ENCODE data around the gene SMAD7.

Gene SMAD7

DNA sequence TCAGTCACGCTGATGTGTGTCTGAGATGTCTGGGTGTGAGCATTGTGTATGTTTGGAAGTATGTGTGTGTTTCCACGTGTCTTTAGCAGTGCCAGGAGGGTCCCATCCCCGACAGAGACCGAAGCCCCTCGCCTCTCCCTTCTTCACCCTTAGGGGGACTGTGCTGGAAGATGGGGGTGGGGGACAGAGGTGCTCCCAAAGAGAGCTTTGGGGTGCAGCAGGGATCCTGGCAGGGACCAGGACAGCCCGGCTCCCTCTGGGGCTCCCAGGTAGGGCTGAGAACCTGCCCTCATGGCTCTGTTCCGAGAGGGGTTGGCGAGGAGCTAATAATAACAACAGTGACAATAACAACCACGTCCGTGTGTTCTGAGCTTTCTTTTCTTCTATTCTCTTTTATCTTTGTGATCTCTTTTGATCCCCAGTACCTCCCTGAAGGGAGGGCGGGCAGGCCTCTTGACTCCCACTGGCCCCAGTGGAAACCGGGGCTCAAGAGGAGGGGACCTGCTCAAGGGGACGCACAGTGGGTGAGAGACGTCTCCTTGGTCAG, 57.6 kb downstream of the SMAD7 start:
- DNase-seq, result no peak
- no peaks in the 10 kb centered on the region for H3K36me3 Mint-ChIP-seq (ENCODE audit: low read depth)

DNA sequence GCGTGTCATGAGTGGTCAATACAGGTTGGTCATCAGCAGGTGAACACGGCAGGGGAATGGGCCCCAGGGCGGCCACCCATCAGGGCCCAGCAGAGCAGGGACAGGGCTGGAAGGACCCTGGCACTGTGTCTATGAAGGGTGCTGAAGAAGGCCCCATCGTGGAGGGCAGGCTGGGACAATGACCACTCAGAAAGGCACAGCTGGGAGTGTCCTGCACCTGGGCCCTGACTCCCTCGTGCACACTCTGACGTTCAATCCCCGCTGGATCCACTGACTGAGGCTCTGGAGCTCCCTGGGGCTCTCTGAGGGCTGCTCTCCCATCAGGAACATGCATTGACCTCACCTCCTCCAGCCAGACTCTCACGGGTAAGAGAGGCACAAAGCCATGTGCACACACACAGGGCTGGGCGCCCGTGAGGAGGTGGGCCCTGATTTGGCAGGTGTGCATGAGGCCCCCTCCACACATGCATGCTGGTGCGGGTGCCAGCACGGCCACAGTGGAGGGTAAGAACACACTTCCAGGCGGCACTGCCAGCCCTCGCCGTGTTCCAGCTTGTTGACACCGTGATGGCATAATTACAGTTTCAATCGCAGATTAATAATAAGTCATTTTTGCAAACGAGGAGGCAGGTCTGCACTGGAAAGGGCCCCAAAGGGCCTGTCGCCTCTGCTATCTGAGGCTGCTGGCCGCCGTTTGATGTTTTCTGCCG, 58.5 kb downstream of the SMAD7 start:
- Mint-ChIP-seq H3K9me3 (no peaks in the 10 kb centered on the region), H3K4me1 (peaks cover 82% of the 10 kb centered on the region), H3K27me3 (ENCODE audit: low read depth, poor library complexity) (no peaks in the 10 kb centered on the region), H3K36me3 (ENCODE audit: low read depth) (no peaks in the 10 kb centered on the region), H3K4me3 (no peak overlapping the region), H3K27ac (no peak overlapping the region)
- TF ChIP-seq, protein P1, sequence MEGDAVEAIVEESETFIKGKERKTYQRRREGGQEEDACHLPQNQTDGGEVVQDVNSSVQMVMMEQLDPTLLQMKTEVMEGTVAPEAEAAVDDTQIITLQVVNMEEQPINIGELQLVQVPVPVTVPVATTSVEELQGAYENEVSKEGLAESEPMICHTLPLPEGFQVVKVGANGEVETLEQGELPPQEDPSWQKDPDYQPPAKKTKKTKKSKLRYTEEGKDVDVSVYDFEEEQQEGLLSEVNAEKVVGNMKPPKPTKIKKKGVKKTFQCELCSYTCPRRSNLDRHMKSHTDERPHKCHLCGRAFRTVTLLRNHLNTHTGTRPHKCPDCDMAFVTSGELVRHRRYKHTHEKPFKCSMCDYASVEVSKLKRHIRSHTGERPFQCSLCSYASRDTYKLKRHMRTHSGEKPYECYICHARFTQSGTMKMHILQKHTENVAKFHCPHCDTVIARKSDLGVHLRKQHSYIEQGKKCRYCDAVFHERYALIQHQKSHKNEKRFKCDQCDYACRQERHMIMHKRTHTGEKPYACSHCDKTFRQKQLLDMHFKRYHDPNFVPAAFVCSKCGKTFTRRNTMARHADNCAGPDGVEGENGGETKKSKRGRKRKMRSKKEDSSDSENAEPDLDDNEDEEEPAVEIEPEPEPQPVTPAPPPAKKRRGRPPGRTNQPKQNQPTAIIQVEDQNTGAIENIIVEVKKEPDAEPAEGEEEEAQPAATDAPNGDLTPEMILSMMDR (IDR thresholded peaks at IDR 0.05), result no peak
- no peak for DNase-seq

More for the DNA sequence above, 57.6 kb downstream of the SMAD7 start:
- no peak overlapping the region for H3K27ac Mint-ChIP-seq
- H3K4me1 Mint-ChIP-seq, result peaks cover 74% of the 10 kb centered on the region
- no peaks in the 10 kb centered on the region for H3K27me3 Mint-ChIP-seq (ENCODE audit: low read depth, poor library complexity)
- no peaks in the 10 kb centered on the region for H3K9me3 Mint-ChIP-seq
- no peak overlapping the region for H3K4me3 Mint-ChIP-seq
- TF ChIP-seq, protein P1 (IDR thresholded peaks at IDR 0.05), result no peak

DNA sequence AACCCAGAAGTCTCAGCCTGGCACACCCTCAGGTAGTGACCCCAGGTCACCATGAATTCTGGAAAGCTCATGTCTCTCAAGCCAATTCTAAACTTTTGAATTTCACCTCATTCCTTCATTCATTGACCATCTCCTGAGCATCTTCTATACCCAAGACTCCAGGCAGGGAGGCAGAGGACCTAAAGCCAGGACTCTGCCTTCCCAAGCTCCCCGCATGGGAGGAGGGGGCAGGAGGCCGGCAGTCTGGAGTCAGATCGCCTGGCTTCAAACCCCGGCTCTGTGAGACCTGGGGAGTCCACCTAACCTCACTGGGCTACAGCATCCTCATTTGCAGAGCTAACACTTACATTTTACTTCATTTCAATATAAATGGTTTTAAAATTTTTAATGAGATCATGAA, 59.0 kb downstream of the SMAD7 start:
- TF ChIP-seq, protein P1 (IDR thresholded peaks at IDR 0.05), result no peak
- DNase-seq, result no peak
- no peak overlapping the region for H3K4me3 Mint-ChIP-seq
- no peaks in the 10 kb centered on the region for H3K9me3 Mint-ChIP-seq
- H3K36me3 Mint-ChIP-seq (ENCODE audit: low read depth), result no peaks in the 10 kb centered on the region
- no peak overlapping the region for H3K27ac Mint-ChIP-seq
- peaks cover 82% of the 10 kb centered on the region for H3K4me1 Mint-ChIP-seq
- H3K27me3 Mint-ChIP-seq (ENCODE audit: low read depth, poor library complexity), result no peaks in the 10 kb centered on the region

DNA sequence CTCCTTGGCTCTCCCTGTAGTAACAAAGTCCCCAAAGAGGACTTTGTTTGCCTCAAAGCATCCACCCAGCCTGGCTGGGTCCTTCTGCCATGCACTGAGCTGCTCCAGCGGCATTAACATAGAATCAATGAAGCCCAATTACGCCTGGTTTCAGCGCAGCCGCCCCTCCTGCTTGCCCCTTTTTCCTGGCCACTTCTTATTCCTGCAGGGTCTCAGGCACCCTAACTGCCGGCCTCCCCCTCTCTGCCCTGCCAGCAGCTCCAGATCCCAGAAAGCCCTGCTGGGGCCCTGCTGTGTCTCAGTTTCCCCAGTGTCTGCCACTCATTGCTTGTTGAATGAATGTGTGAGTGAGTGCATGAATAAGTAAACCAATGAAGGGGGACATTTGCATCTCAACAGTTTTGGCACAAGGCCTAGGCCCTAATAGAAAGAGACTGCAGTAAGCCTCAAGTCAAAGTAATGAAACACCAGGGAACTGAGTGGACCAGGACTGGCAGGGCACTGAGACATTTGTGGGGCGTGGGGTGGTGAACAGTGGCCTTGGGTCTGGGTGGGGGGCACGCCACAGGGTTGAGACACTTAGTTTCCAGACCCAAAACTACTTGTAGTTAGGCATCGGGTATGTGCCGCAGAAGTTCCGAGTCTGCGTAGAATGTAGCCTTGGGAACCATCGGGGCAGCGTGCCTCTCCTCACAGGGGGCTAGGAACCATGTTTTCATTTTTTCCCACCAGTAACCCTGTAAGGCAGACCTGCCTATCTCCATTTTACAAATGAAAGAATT, 60.6 kb downstream of the SMAD7 start:
- Mint-ChIP-seq H3K4me1 (peaks cover 88% of the 10 kb centered on the region), H3K27me3 (ENCODE audit: low read depth, poor library complexity) (peaks cover 3% of the 10 kb centered on the region), H3K9me3 (no peaks in the 10 kb centered on the region), H3K36me3 (ENCODE audit: low read depth) (no peaks in the 10 kb centered on the region), H3K27ac (no peak overlapping the region), H3K4me3 (no peak overlapping the region)
- TF ChIP-seq, protein P1 (IDR thresholded peaks at IDR 0.05), result no peak
- DNase-seq, result no peak

DNA sequence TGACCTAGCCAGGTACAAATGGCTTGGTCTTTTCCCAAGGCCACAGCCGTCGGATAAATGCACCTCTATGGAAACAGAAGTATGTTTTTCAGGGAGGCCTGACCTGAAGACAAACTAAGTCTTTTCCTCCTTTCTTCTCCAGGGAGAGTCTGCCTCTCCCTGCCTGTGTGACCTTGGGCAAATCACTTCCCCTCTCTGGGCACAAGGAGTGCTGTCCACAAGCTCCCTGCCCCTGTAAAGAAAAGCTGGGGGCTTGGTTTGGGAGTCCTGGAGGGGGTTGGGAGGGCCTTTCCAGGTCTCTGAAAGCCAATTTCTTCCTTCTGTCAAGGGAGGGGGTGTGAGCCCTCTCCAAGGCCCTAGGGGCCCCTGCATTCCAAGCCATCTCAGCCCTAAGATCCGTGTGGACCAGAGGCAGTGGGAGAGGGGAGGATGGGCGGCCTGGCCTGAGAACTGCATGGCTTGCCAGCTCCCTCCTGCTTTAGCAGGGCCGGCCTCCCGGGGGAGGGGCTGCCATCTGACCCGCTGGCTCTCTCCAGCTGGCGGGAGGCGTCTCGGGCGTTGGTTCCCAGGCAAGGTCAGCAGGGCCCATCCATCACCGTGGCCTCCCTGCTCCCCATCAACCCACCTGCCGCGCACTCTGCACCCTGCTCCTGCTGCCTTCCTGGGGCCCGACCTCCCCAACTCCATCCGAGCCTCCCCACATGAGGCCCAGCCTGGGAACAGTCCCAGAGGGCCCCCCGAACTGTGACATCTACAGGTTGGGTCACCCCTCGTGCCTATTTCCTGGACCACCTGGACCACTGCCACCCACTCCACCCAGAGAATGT, 61.4 kb downstream of the SMAD7 start:
- no peak overlapping the region for H3K27ac Mint-ChIP-seq
- no peaks in the 10 kb centered on the region for H3K9me3 Mint-ChIP-seq
- no peak overlapping the region for H3K4me3 Mint-ChIP-seq
- TF ChIP-seq, protein P1 (IDR thresholded peaks at IDR 0.05), result no peak
- peak; percentile 86 for DNase-seq
- H3K27me3 Mint-ChIP-seq (ENCODE audit: low read depth, poor library complexity), result peaks cover 7% of the 10 kb centered on the region
- peaks cover 90% of the 10 kb centered on the region for H3K4me1 Mint-ChIP-seq
- no peaks in the 10 kb centered on the region for H3K36me3 Mint-ChIP-seq (ENCODE audit: low read depth)
